K562 (cell line): ENCODE data around the gene SLC4A9. TPM values are rescaled to one million over a fixed set of nuclear protein-coding genes. Genes with fewer than 3 reads are reported as not detected.

Experiments used
- CREB3L1 ChIP-seq: fragments of 450-650 bp; IDR thresholded peaks from 2 replicates; pipeline ENCODE4 v1.6.1; 2014; ENCODE audit warnings: low read depth, mild to moderate bottlenecking, moderate library complexity, borderline replicate concordance
- CREBBP ChIP-seq: IDR thresholded peaks from one replicate; pipeline ENCODE4 v1.6.1; 2012; ENCODE audit warnings: low read depth, mild to moderate bottlenecking, control low read depth, inconsistent platforms, low read length
- CREM ChIP-seq: IDR thresholded peaks from 2 replicates; pipeline ENCODE4 v1.6.1; 2014; ENCODE audit warnings: antibody characterized with exemption, low read depth
- DIDO1 ChIP-seq: fragments of 450-650 bp; IDR thresholded peaks from 2 replicates; pipeline ENCODE4 v1.6.1; 2016; ENCODE audit warnings: low read depth, missing biosample characterization, missing genetic modification characterization
- E2F1 ChIP-seq: sonication (generic); formaldehyde crosslinking; IDR thresholded peaks from 2 replicates; pipeline ENCODE4 v1.8.1; 2023; ENCODE audit warnings: mild to moderate bottlenecking, missing genetic modification reagents, moderate library complexity
- EGR1 ChIP-seq: fragments of 450-650 bp; conservative IDR thresholded peaks from 2 replicates; pipeline ENCODE4 v1.6.1; 2017; ENCODE audit warnings: mild to moderate bottlenecking
- HOXB6 ChIP-seq: fragments of 250-450 bp; sonication (Bioruptor Pico); IDR thresholded peaks from 2 replicates; pipeline ENCODE4 v1.5.1; 2022; ENCODE audit warnings: mild to moderate bottlenecking, borderline replicate concordance
- MAZ ChIP-seq, 2 experiments: fragments of 450-650 bp in 1 of 2; sonication (generic) in 1 of 2; formaldehyde crosslinking; IDR thresholded peaks in 1 of 2; conservative IDR thresholded peaks in 1 of 2; 2 replicates each; pipeline versions ENCODE4 v1.4.0 to v1.5.0; 2020; ENCODE audit warnings: mild to moderate bottlenecking in 1 of 2, missing genetic modification reagents in 1 of 2
- MCM2 ChIP-seq: fragments of 450-650 bp; IDR thresholded peaks from 2 replicates; pipeline ENCODE4 v1.6.1; 2017; ENCODE audit warnings: low read depth, mild to moderate bottlenecking
- NFYB ChIP-seq: IDR thresholded peaks from 2 replicates; pipeline ENCODE4 v1.6.1; 2011; ENCODE audit warnings: mild to moderate bottlenecking, moderate library complexity; ENCODE audit not compliant: insufficient read length; ENCODE audit errors: extremely low read depth
- POLR2H ChIP-seq: IDR thresholded peaks from 2 replicates; pipeline ENCODE4 v1.6.1; 2016; ENCODE audit warnings: missing genetic modification characterization, low read depth, mild to moderate bottlenecking, control low read depth, missing compliant biosample characterization, moderate library complexity
- ZBTB26 ChIP-seq: fragments of 450-650 bp; formaldehyde crosslinking; IDR thresholded peaks from 2 replicates; pipeline ENCODE4 v1.4.0; 2022; ENCODE audit warnings: missing genetic modification characterization
- ZKSCAN3 ChIP-seq: fragments of 250-450 bp; sonication (Bioruptor Pico); IDR thresholded peaks from 2 replicates; pipeline ENCODE4 v1.4.0; 2020
- ZNF79 ChIP-seq: fragments of 250-450 bp; sonication (Bioruptor Pico); IDR thresholded peaks from 2 replicates; pipeline ENCODE4 v1.4.0; 2020; ENCODE audit warnings: low read depth, mild to moderate bottlenecking, moderate library complexity
- polyA plus RNA-seq, 8 experiments: library from polyadenylated mRNA; depleted of rRNA in 4 of 8; stranded (reverse) in 5 of 8; unstranded in 3 of 8; fragments of >200 nt; fragmentation: Nextera tagmentation in 2 of 8; fragmentation: Illumina TruSeq in 1 of 8; extraction: Ambion mirVana in 2 of 8; extraction: Trizol in 1 of 8; gene quantifications; 2 replicates each; pipeline versions ENCODE4 v1.2.1 to v1.2.3, GENCODE V29; 2011 to 2014; ENCODE audit warnings: inconsistent platforms in 1 of 8, missing spikeins in 1 of 8
- total RNA-seq, 7 experiments: library from RNA; depleted of rRNA in 6 of 7; stranded (reverse); fragments of >200 nt in 6 of 7; fragmentation: Illumina TruSeq in 2 of 7; extraction: Trizol in 2 of 7; gene quantifications; 2 replicates each; pipeline versions ENCODE4 v1.2.1 to v1.2.3, GENCODE V29; 2011 to 2021; ENCODE audit warnings: low replicate concordance in 1 of 7

SLC4A9 gene
- total and polyA plus RNA-seq, 9 of the 15 experiments (the other 6 are each of a cell fraction or from before 2014, with no cell fraction given) = 0.05 to 0.13 TPM; not detected in 7

- TF ChIP-seq E2F1 (0 out of 2 replicates have a peak, but pooled peaks have one; percentile 47), ZKSCAN3 (CRISPR knock-in tag) (no peak), NFYB (peak; percentile 89), EGR1 (peak; percentile 59; the same call in 1 of the 2 replicates), CREBBP (no peak), POLR2H (tag) (peak; percentile 73), DIDO1 (tag) (peak; percentile 78), MCM2 (no peak), CREB3L1 (peak; percentile 41; the same call in 1 of the 2 replicates), MAZ (CRISPR knock-in tag; conservative IDR thresholded peaks at IDR 0.05 in 1 of 2, IDR thresholded peaks at IDR 0.05 in 1 of 2) (peak; percentile 43 to 83; a peak in 3 of 4 replicates), CREM (peak; percentile 96), HOXB6 (CRISPR knock-in tag) (no peak), ZBTB26 (CRISPR knock-in tag) (peak; percentile 72; the same call in 1 of the 2 replicates), ZNF79 (CRISPR knock-in tag) (no peak)
Observed at GRCh38 chr5:140401362-140402257, 41.6 kb downstream of the SLC4A9 start, which contains the start of gene ANKHD1 (continued).
